ENCODE results near the gene FOXD1.
"Not testable (repeated sequence)": the region's sequence is repeated elsewhere in the genome, so short reads cannot be mapped to it uniquely, and the experiment has no call there.

FOXD1 gene

DNA sequence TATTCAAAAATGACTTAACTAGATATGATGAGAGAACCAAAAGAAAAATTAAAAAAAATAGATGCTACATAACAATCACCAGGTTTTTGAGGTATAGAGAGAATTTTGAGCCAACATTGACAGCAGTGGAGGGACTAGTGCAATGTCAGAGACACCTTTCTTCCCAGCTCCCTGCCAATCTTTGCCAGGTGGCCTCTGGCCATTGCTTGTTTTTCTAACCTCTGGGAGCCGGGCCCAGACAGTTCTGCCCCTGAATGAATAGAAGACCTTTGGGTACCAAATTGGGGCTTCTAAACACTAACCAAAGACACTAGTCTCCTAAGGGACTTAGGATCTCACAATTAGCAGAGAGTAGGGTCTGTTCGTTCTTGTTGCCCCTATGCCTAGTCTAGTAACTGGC lies 33.4 kb downstream of the FOXD1 start:
- no peak for DNase-seq

DNA sequence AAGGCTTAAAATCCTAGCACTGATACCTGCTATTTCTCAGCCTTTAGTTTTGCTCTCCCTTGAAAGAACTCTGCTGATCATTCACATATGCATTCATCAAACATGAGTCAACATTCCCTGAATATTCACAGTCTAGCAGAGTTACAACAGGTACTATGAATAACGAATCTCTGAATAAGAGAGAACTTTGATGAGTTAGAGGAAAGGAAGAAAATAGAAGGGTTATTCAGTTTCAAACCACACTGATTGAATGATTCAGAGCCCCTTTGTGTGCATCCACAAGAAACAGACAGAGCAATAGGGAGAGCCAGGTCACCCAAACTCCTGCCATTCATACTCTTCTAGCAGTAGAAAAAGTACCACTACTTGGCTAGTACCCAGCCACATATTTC lies 36.0 kb downstream of the FOXD1 start:
- no peak for DNase-seq

DNA sequence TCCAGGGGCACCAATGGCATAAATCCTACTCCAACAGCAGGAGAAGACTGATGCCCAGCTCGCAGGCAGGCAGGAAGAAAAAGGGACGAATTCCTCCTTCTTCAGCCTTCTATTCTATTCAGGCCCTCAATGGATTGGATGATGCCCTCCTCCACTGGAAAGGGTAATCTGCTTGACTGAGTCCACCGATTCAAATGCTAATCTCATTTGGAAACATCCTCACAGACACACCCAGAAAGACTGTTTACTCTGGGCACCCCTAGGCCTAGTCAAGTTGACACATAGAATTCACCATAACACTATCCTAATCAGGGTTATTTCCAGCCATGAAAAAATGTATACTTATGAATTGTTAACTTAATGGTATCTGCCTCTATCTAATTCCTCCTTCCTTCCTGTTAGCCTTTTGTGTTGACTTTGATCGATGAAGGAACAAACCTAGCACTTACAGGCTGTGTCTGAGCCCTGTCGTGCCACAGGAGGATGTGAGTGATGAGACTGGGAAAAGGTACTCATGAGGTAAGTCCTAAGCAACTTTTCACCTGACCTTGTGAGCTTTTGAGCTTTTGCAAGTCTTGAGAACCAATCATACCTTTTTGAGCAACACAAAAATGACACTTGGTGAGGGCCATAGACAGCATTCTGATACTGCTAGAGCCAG lies 36.5 kb downstream of the FOXD1 start:
- no peak for DNase-seq

DNA sequence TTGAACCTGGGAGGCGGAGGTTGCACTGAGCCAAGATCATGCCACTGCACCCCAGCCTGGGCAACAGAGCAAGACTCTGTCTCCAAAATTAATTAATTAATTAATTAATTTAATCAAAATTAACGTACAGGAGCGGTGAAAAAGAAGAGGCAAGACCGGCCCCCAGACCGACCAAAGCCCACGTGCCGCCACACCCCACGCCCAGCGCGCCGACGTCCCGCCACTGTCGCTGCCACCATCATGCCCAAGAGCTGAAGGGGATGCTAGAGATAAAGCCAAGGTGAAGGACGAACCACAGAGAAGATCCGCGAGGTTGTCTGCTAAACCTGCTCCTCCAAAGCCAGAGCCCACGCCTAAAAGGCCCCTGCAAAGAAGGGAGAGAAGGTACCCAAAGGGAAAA lies 38.6 kb downstream of the FOXD1 start:
- DNase-seq, result not testable (repeated sequence)

DNA sequence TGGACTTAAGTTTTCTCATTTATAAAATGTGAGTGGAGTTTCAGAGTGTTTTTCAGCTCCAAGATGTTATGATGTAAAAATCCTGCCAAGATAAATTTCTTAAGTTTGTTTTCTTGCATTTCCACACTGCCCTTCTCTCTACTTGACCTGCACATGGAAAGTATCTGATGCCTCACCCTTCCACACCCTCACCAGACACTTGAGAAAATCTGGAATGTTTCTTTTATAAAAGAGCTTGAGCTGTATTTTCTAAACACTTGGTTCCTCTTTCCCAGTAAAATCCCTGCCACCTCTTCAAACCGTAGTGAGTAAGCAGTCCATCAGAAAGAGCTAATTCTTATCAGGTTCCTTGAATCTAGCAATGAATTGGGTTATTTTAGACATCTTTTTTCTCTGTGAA lies 42.9 kb downstream of the FOXD1 start:
- DNase-seq, result no peak

DNA sequence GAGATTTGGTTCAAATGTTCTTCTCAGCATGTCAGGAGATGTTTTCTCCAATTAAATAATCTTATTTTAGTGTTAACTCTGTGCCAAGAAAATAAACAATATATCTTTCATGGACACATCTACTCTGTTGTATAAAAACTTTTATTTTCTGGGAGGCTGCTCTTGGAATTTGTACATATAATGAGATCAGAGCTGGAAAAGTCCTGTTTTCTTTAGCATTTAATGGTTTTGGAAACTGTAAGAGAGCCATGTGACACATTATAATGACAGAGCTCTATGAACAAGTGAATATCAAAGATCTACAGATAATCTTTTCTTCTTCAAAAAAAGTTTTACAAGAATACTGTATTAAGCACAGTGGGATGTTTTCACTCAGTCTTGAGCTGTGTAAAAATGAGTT lies 48.8 kb downstream of the FOXD1 start:
- no peak for DNase-seq

Measured in NCI-H2029 treated with DMSO at 0.1 percent for 48 hours (cell line).